G401 (cell line): ENCODE measurements around the gene SPO11. TPM values are rescaled to one million over a fixed set of nuclear protein-coding genes. Genes with fewer than 3 reads are reported as not detected.

ENCODE experiments used
- DNase-seq: peaks from one replicate; pipeline ENCODE4 v3.0.0-alpha.2; 2015; ENCODE audit warnings: low spot score
- in situ Hi-C: cut with HindIII; loops from 2 replicates; pipeline ENCODE4 v1.10.0; 2016; ENCODE audit warnings: low sequenced_read_pairs, mixed read lengths
- total RNA-seq: library from RNA; depleted of rRNA; stranded (reverse); fragments of >200 nt; shearing (Covaris generic); gene quantifications from 2 replicates; pipeline ENCODE4 v1.2.3, GENCODE V29; 2014; rRNA removed

Gene SPO11
- total RNA-seq, 1 experiment from 2014 or later = not detected

- in situ Hi-C loops = no loop called here
- DNase-seq = no peak
These were observed 54.9 kb downstream of the SPO11 start for GRCh38 chr20:57384486-57384885.

- in situ Hi-C loops = no loop called here
- peak; percentile 62 for DNase-seq
These were observed 55.6 kb downstream of the SPO11 start for GRCh38 chr20:57384953-57385761.

DNA sequence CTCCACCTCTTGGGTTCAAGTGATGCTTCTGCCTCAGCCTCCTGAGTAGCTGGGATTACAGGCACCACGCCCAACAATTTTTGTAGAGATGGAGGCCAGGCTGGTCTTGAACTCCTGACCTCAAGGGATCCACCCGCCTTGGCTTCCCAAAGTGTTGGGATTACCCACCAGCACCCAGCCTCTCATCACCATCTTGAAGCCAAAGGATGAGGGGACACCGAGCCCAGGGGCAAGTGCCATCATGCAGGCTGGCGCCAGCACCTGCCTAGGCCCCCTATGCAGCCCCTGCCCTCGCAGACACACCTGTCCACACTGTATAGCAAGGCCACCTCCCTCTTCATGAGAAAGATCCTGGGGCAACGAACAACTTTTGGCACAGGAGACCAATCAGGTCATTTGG, 56.3 kb downstream of the SPO11 start:
- DNase-seq = no peak
- in situ Hi-C loops = no loop called here

- DNase-seq = no peak
- in situ Hi-C loops = no loop called here
These were observed 57.2 kb downstream of the SPO11 start for GRCh38 chr20:57386762-57387161.

- no peak for DNase-seq
- in situ Hi-C loops = no loop called here
These were observed 57.9 kb downstream of the SPO11 start for GRCh38 chr20:57387463-57387862.

DNA sequence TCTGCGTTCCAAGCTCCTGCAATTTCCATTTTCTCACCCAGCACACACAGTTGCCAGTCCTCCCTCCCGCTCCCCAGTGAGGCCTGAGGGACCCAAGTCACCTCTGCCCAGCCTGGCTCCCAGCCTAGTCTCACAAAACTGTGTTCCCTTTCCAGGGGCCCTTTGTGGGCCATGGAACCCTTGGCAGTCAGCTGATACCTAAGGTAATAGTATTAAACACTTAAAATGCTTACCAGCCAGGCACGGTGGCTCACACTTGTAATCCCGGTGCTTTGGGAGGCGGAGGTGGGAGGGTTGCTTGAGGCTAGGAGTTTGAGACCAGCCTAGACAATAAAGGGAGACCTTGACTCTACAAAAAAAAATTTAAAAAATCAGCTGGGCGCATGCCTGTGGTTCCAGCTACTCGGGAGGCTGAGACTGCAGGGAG, 58.4 kb downstream of the SPO11 start:
- in situ Hi-C loops = no loop called here
- no peak for DNase-seq

DNA sequence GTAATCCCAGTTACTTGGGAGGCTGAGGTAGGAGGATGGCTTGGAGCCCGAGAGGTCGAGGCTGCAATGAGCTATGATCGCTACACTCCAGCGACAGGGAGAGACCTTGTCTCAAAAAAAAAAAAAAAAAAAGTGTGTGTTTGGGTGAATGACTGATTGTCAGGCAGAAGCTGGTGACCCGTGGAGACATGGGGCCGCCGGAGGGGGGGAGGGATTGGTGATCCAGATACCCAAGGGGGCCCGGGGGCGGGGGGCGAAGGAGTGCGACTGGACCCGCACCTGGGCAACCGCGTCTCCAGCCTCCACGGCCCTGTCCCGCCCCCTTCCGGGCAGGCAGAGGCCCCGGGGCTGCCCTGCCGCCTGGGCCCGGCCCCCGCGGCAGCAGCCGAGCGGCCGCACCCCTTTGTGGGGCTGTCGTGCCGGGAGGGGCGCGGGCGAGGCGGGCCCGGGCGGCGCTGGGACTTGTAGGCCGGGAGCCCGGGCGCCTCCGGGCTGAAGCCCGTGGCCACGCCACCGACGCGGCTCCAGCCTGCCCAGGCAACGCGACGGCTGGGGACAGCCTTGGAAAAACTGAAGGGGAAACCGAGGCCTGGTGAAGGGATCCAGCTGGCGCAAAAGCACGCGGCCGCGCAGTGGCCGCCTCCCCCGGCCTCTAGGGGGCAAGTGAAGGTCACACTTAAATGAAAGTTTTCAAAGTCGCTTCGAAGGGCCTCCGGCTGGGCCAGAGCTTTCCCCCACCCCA, 59.5 kb downstream of the SPO11 start:
- in situ Hi-C loops = no loop called here
- DNase-seq = peak; percentile 64

DNA sequence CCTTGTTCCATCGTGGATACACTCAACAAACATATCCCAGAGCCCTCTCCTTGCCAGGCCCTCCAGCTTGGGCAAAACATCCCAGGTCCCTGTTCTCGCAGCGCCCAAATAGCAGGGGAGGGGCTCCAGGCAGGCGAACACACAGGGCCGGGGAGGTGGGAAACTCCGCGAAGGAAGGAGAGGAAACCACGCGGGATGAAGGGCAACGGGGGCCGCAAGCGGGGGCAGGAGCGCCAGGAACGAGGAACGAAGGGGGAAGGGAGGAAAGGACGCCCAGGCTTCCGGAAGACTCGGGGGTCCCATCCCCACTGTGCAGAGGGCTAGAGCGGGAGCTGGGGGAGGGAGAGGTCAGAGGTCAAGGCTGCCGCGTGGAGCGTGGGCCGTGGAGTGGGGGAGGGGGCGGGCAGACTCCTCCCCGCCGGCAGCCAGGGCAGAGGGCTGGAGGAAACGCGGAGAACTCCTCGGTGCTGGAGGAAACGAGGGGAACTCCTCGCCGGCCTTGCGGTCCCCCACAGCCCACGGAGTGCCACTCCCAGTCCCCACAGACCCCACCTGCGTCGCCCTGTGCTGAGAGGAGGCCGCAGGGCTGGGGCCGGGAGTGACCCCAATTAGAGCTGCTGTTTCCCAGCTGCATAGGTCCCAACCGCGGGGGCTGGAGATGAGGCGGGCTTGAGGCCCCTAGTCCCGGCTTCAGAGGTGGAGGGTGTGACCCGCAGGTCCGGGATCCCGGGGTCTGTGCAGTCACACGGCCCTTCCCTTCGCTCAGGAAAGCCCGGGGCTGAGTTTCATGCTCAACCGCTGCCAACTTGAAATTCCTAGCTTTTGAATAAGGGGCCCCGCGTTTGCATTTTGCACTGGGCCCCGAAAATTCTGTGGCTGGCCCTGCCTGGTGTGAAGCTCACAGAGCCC, 60.3 kb downstream of the SPO11 start:
- in situ Hi-C loops = no loop called here
- no peak for DNase-seq

- DNase-seq = peak; percentile 78
These were observed 61.2 kb downstream of the SPO11 start, which contains the start of gene RBM38 for GRCh38 chr20:57390604-57391438. Gene RBM38 (plus strand): TSS chr20:57391396. CDS start chr20:57391582, 186 bp downstream.

GRCh38 chr20:57391439-57392301, 62.1 kb downstream of the SPO11 start:
- in situ Hi-C loops = no loop called here
- DNase-seq = no peak

More at GRCh38 chr20:57390604-57391438, 61.2 kb downstream of the SPO11 start, which contains the start of gene RBM38:
- in situ Hi-C loops = no loop called here

GRCh38 chr20:57392512-57393271, 63.1 kb downstream of the SPO11 start:
- in situ Hi-C loops = no loop called here
- DNase-seq = peak; percentile 70

Other genes with a start within 250 kb of the SPO11 start
- 81.3 and 122 TPM in 2 replicates for gene BMP7, start 63.2 kb upstream of the SPO11 start, total RNA-seq
- 77.4 and 81.3 TPM in 2 replicates for gene RAE1, start 21.5 kb downstream of the SPO11 start, total RNA-seq
- 74.9 and 101 TPM in 2 replicates for gene RBM38, start 61.6 kb downstream of the SPO11 start, total RNA-seq
- gene CTCFL, start 195.3 kb downstream of the SPO11 start, total RNA-seq = 0.03 and 0.06 TPM in 2 replicates
- 0.49 TPM in 1 of 2 replicates, not detected in the other for gene PCK1, start 231.3 kb downstream of the SPO11 start, total RNA-seq